Osteoblast (primary cell): ENCODE results near the gene SLC25A34. TPM values are rescaled to one million over a fixed set of nuclear protein-coding genes. Genes with fewer than 3 reads are reported as not detected.

Experiments
- DNase-seq: peaks from one replicate; pipeline ENCODE4 v3.0.0; 2011; ENCODE audit warnings: low spot score, mixed read lengths; ENCODE audit not compliant: insufficient read length; ENCODE audit errors: missing footprints
- H2AFZ ChIP-seq: 2 replicates; pipeline ENCODE4 v1.6.0; 2011; ENCODE audit warnings: mild to moderate bottlenecking, low read length
- H3K27ac ChIP-seq: 2 replicates; pipeline ENCODE4 v1.5.1; 2011; ENCODE audit warnings: mild to moderate bottlenecking, low read depth, low read length, moderate library complexity
- H3K27me3 ChIP-seq: 2 replicates; pipeline ENCODE4 v1.6.0; 2012; ENCODE audit warnings: mild to moderate bottlenecking, control low read depth, inconsistent platforms, low read length, moderate library complexity; ENCODE audit not compliant: insufficient read depth
- H3K36me3 ChIP-seq: 2 replicates; pipeline ENCODE4 v1.5.1; 2011; ENCODE audit warnings: mild to moderate bottlenecking, low read length, control low read depth, moderate library complexity; ENCODE audit not compliant: insufficient read depth
- H3K4me1 ChIP-seq: 2 replicates; pipeline ENCODE4 v1.5.1; 2011; ENCODE audit warnings: mild to moderate bottlenecking, low read length, control low read depth, moderate library complexity; ENCODE audit not compliant: insufficient read depth
- H3K4me2 ChIP-seq: 2 replicates; pipeline ENCODE4 v1.6.0; 2011; ENCODE audit warnings: mild to moderate bottlenecking, low read length; ENCODE audit not compliant: insufficient read depth
- H3K4me3 ChIP-seq: fragments of 200-600 bp; sonication (generic); 3 replicates; pipeline ENCODE4 v1.5.1; 2012; ENCODE audit warnings: mild to moderate bottlenecking, low read length, inconsistent platforms; ENCODE audit not compliant: insufficient read depth
- H3K79me2 ChIP-seq: 2 replicates; pipeline ENCODE4 v1.6.0; 2012; ENCODE audit warnings: mild to moderate bottlenecking, low read length, control low read depth, inconsistent platforms; ENCODE audit not compliant: insufficient read depth
- H3K9me3 ChIP-seq: 2 replicates; pipeline ENCODE4 v1.5.1; 2011; ENCODE audit warnings: low read depth, low read length, control low read depth
- H4K20me1 ChIP-seq: 2 replicates; pipeline ENCODE4 v1.6.0; 2012; ENCODE audit warnings: mild to moderate bottlenecking, low read length, control low read depth; ENCODE audit not compliant: insufficient read depth
- CTCF ChIP-seq: IDR thresholded peaks from 2 replicates; pipeline ENCODE4 v1.5.1; 2011; ENCODE audit warnings: mild to moderate bottlenecking, low read depth, low read length, moderate library complexity; ENCODE audit errors: extremely low read depth
- total RNA-seq: library from RNA; depleted of rRNA; stranded (reverse); fragments of >200 nt; gene quantifications from 2 replicates; pipeline ENCODE4 v1.2.3, GENCODE V29; 2012

Gene SLC25A34
- total RNA-seq, 1 donor, result 1.4 TPM

- Histone ChIP-seq H3K4me1 (no peaks in the 10 kb centered on the region), H3K27ac (no peak overlapping the region), H3K4me3 (no peak overlapping the region), H2AFZ (no peak overlapping the region), H3K9me3 (no peaks in the 10 kb centered on the region), H4K20me1 (no peaks in the 10 kb centered on the region), H3K36me3 (peaks cover 60% of the 10 kb centered on the region), H3K27me3 (no peaks in the 10 kb centered on the region), H3K79me2 (no peaks in the 10 kb centered on the region), H3K4me2 (no peak overlapping the region)
- DNase-seq, result peak; percentile 84
- TF ChIP-seq CTCF, result no peak
Measured at GRCh38 chr1:15731735-15732685, 4.0 kb upstream of the SLC25A34 start.

- peak; percentile 82 for DNase-seq
- H3K27me3 ChIP-seq, result no peaks in the 10 kb centered on the region
- H3K4me3 ChIP-seq, result no peak overlapping the region
- H3K36me3 ChIP-seq, result peaks cover 55% of the 10 kb centered on the region
- H4K20me1 ChIP-seq, result no peaks in the 10 kb centered on the region
- no peak overlapping the region for H3K27ac ChIP-seq
- no peaks in the 10 kb centered on the region for H3K4me1 ChIP-seq
- H3K9me3 ChIP-seq, result no peaks in the 10 kb centered on the region
- no peak overlapping the region for H2AFZ ChIP-seq
- no peak overlapping the region for H3K4me2 ChIP-seq
- H3K79me2 ChIP-seq, result no peaks in the 10 kb centered on the region
- TF ChIP-seq CTCF, result no peak
Measured at GRCh38 chr1:15732686-15733081, 3.4 kb upstream of the SLC25A34 start.

GRCh38 chr1:15733218-15733725 lies 2.8 kb upstream of the SLC25A34 start:
- TF ChIP-seq CTCF, result no peak

GRCh38 chr1:15733726-15734226 lies 2.3 kb upstream of the SLC25A34 start:
- TF ChIP-seq CTCF, result no peak
- Histone ChIP-seq H3K79me2 (no peaks in the 10 kb centered on the region), H3K4me2 (no peak overlapping the region), H3K4me1 (no peaks in the 10 kb centered on the region), H3K27me3 (no peaks in the 10 kb centered on the region), H3K36me3 (peaks cover 44% of the 10 kb centered on the region), H4K20me1 (no peaks in the 10 kb centered on the region), H3K9me3 (no peaks in the 10 kb centered on the region), H3K4me3 (no peak overlapping the region), H3K27ac (no peak overlapping the region), H2AFZ (no peak overlapping the region)
- peak; percentile 87 for DNase-seq

More at GRCh38 chr1:15733218-15733725, 2.8 kb upstream of the SLC25A34 start:
- H3K4me2 ChIP-seq, result no peak overlapping the region
- no peaks in the 10 kb centered on the region for H3K4me1 ChIP-seq
- no peak overlapping the region for H3K4me3 ChIP-seq
- no peaks in the 10 kb centered on the region for H3K9me3 ChIP-seq
- no peak overlapping the region for H3K27ac ChIP-seq
- DNase-seq, result peak; percentile 82
- H3K79me2 ChIP-seq, result no peaks in the 10 kb centered on the region
- no peaks in the 10 kb centered on the region for H3K27me3 ChIP-seq
- H3K36me3 ChIP-seq, result peaks cover 50% of the 10 kb centered on the region
- H4K20me1 ChIP-seq, result no peaks in the 10 kb centered on the region
- H2AFZ ChIP-seq, result no peak overlapping the region
